ENCODE measurements around the gene TMSB10.
A peak's percentile ranks its signal among the peaks of the same experiment; 100 is the strongest.

TMSB10 gene

DNA sequence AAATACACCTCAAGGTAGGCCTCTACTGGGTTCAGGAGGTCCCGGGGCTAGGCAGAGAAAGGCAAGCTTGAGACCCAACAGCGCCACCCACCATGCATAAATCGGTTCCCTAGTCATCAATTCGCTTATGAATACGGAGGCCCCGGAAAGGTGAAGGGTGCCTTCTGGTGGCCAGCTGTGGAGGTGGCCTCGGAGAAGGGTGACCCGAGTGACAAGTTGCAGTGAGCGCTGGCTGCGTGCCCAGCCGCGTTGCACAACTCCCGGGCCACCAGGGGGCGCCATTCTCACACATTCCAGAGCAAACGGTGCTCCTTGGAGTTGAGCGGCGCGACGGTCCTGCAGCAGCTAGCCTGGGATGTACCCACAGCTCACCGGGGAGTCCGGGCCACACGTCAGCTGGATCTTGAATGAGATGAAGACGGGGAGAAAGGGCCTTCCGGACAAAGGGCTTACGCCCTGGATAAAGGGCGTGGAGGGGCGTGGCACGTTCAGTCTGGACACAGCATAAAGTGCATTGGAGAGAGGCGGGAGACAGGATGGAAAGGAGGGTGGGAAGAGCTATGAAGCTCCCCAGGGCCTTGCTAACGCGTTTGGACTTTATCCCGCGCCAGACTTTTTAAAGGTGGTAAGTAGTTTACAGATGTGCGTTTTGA, 20.4 kb downstream of the TMSB10 start:
- H3K4me3 ChIP-seq (ENCODE audit: low read depth, low read length) = peak overlapping the region; percentile 41
- peak; percentile 87 for TF ChIP-seq CTCF (IDR thresholded peaks at IDR 0.05; ENCODE audit: low read depth, low read length)

DNA sequence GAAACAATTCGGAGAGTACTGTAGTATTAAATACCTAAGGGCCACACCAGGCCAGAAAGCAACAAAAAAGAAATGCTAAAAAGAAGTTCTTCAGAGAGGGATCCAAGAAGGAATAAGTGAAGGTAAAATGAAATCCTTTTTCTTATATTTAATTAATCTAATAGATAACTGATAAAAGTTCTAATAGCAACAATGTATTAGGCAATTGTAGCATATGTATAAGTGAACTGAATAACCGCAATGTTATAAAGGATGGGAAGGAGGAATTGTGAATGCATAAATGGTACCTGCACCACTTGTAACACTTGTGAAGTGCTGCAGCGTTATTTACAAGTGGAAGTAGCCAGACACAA, 21.8 kb downstream of the TMSB10 start:
- no peak overlapping the region; the same call in 1 of the 2 replicates for H3K4me3 ChIP-seq (ENCODE audit: low read depth, low read length)
- TF ChIP-seq CTCF (IDR thresholded peaks at IDR 0.05; ENCODE audit: low read depth, low read length) = no peak

- H3K4me3 ChIP-seq (ENCODE audit: low read depth, low read length) = no peak overlapping the region
- TF ChIP-seq CTCF (IDR thresholded peaks at IDR 0.05; ENCODE audit: low read depth, low read length) = no peak
Measured at GRCh38 chr2:84931384-84931821, 25.9 kb downstream of the TMSB10 start.

DNA sequence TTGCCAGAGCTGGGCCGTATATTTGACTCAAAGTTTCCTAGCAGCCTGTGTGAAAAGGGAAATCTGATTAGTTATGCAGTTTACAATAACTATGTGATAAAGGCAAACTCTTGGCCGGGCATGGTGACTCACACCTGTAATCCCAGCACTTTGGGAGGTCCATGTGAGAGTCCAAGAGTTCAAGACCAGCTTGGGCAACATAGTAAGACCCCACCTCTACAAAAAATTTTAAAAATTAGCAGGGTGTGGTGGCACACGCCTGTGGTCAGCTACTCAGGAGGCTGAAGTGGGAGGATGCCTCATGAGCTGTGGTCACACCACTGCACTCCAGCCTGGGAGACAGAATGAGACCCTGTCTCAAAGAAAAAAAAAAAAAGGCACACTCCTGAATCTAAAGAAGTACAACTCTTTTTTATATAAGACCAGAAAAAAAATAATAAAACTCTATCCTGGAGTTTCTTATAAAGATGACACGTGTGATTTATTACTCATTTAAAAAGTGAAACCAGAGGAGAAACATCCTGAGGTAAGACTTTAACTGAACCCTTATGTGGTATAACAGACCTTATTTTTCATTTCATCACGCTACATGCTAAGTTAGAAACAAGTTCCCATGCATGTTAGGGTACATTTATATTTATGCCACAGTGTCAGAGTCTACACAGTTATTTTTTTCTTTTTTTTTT, 32.9 kb downstream of the TMSB10 start:
- H3K4me3 ChIP-seq (ENCODE audit: low read depth, low read length) = no peak overlapping the region
- no peak for TF ChIP-seq CTCF (IDR thresholded peaks at IDR 0.05; ENCODE audit: low read depth, low read length)

DNA sequence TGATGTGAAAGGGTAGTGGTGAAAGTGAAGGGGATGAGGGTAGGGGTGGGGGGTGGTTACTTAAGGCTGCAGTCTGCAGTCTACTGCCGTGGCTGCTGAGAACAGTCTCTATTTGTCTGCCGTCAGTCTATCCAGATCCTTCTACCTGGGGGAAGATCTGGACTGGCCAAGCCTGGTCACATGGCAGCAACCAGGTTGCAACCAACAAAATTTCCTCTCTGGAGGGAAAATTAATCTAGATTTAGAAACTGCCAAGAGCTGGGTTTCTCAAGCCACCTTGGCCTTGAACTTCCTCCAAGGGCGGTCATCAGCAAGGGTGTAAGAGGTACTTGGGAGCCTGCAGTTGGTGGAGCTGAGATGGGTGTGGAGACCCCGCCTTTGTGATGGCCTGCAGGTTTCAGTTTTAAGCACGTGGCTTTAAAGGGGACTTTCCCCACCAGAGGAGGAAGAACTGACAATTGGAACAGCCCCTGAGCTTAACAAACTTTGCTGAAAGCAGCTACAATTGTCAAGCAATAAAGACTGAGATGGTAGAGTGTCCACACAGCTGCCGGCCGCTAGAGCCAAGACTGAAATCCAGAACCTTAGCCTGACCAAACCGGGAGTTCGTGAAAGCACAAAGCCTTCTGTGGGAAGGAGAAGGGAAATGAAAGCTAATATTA, 34.1 kb downstream of the TMSB10 start:
- no peak overlapping the region for H3K4me3 ChIP-seq (ENCODE audit: low read depth, low read length)
- TF ChIP-seq CTCF (IDR thresholded peaks at IDR 0.05; ENCODE audit: low read depth, low read length) = no peak

DNA sequence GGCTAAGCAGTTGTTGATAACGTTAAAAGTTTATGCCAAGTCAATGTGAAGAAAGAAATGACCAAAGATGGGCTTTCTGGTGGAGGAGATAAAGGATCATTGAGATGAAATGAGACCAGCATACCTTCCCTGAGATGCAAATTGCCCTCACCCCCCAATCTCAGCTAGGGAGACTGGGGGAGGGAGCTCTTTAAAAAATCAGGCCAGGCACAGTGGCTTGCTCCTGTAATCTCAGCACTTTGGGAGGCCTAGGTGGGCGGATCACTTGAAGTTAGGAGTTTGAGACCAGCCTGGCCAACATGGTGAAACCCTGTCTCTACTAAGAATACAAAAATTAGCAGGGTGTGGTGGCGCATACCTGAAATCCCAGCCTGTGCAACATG, 34.6 kb downstream of the TMSB10 start:
- no peak overlapping the region for H3K4me3 ChIP-seq (ENCODE audit: low read depth, low read length)
- TF ChIP-seq CTCF (IDR thresholded peaks at IDR 0.05; ENCODE audit: low read depth, low read length) = no peak

GRCh38 chr2:84940831-84941412, 35.5 kb downstream of the TMSB10 start:
- no peak for TF ChIP-seq CTCF (IDR thresholded peaks at IDR 0.05; ENCODE audit: low read depth, low read length)

More at GRCh38 chr2:84940831-84941412, 35.5 kb downstream of the TMSB10 start:
- H3K4me3 ChIP-seq (ENCODE audit: low read depth, low read length) = no peak overlapping the region
